Natural killer cell (primary cell): ENCODE results near the gene ICAM3. TPM values are rescaled to one million over a fixed set of nuclear protein-coding genes. Genes with fewer than 3 reads are reported as not detected.
A peak's percentile ranks its signal among the peaks of the same experiment; 100 is the strongest.

Experiments used
- ATAC-seq, 3 donors: fragments of 150-1000 bp in 2 of 3; fragments of 200-7000 bp in 1 of 3; cut with Tn5 transposase; 1 replicate in 1 of 3; 2 replicates in 2 of 3; pipeline ENCODE4 v1.10.0; 2021; ENCODE audit warnings: mild to moderate bottlenecking in 2 of 3, moderate library complexity in 2 of 3
- DNase-seq, 2 donors: peaks; one replicate each; pipeline versions ENCODE4 v3.0.0 to v3.0.0-alpha.2; 2013 to 2021; ENCODE audit warnings: mixed read lengths in 1 of 2
- H3K27ac ChIP-seq: one replicate; pipeline ENCODE4 v1.5.1; 2013; ENCODE audit warnings: mild to moderate bottlenecking, low read length
- H3K27me3 ChIP-seq: one replicate; pipeline ENCODE4 v1.6.1; 2013; ENCODE audit warnings: low read length; ENCODE audit not compliant: control insufficient read depth, insufficient read depth
- H3K36me3 ChIP-seq: one replicate; pipeline ENCODE4 v1.6.1; 2013; ENCODE audit warnings: low read length; ENCODE audit not compliant: control insufficient read depth, insufficient read depth
- H3K4me1 ChIP-seq: one replicate; pipeline ENCODE4 v1.6.1; 2013; ENCODE audit warnings: low read length; ENCODE audit not compliant: control insufficient read depth, insufficient read depth
- H3K4me3 ChIP-seq: one replicate; pipeline ENCODE4 v1.5.1; 2013; ENCODE audit warnings: low read length
- H3K9me3 ChIP-seq: one replicate; pipeline ENCODE4 v1.6.1; 2013; ENCODE audit warnings: low read length; ENCODE audit not compliant: control insufficient read depth, insufficient read depth
- H3K27ac Mint-ChIP-seq, 2 donors: one replicate each; pipeline ENCODE4 v1.8.0; 2022; ENCODE audit warnings: mild to moderate bottlenecking in 2 of 2, mixed read lengths in 2 of 2, moderate library complexity in 1 of 2
- H3K27me3 Mint-ChIP-seq, 2 donors: one replicate each; pipeline ENCODE4 v1.8.0; 2022; ENCODE audit warnings: low read depth in 2 of 2, mixed read lengths in 2 of 2
- H3K36me3 Mint-ChIP-seq: one replicate; pipeline ENCODE4 v1.8.0; 2022; ENCODE audit warnings: mixed read lengths
- H3K4me1 Mint-ChIP-seq, 2 donors: one replicate each; pipeline ENCODE4 v1.8.0; 2022; ENCODE audit warnings: mixed read lengths in 2 of 2
- H3K4me3 Mint-ChIP-seq: one replicate; pipeline ENCODE4 v1.8.0; 2022; ENCODE audit warnings: mild to moderate bottlenecking, moderate library complexity, mixed read lengths
- H3K9me3 Mint-ChIP-seq, 2 donors: one replicate each; pipeline ENCODE4 v1.8.0; 2022; ENCODE audit warnings: mixed read lengths in 2 of 2
- WGBS: methylation state at CpG from one replicate; pipeline ENCODE4 v1.1.7; 2013; ENCODE audit warnings: missing lambda C conversion rate; ENCODE audit not compliant: insufficient coverage; 5-methylcytosine and 5-hydroxymethylcytosine counted together
- intact Hi-C: fragments of 100-400 bp; cut with micrococcal nuclease; formaldehyde crosslinking; loops from one replicate; pipeline ENCODE4 v1.14.2; 2022
- total RNA-seq, 4 donors: library from RNA; stranded (reverse); fragments of 120-200 nt in 1 of 4; gene quantifications; one replicate each; pipeline versions ENCODE4 v1.2.3 to v1.2.4, GENCODE V29; 2013 to 2022
- TF ChIP-seq, protein P1 (sequence below): fragments of 200-600 bp; IDR thresholded peaks from one replicate; pipeline ENCODE4 v1.8.0; 2022; ENCODE audit warnings: antibody characterized with exemption

The ICAM3 gene
- total RNA-seq, 3 donors from 2014 or later (not counting 1 experiment from before 2014, with no cell fraction given): 189 to 224 (median 199) TPM

DNA sequence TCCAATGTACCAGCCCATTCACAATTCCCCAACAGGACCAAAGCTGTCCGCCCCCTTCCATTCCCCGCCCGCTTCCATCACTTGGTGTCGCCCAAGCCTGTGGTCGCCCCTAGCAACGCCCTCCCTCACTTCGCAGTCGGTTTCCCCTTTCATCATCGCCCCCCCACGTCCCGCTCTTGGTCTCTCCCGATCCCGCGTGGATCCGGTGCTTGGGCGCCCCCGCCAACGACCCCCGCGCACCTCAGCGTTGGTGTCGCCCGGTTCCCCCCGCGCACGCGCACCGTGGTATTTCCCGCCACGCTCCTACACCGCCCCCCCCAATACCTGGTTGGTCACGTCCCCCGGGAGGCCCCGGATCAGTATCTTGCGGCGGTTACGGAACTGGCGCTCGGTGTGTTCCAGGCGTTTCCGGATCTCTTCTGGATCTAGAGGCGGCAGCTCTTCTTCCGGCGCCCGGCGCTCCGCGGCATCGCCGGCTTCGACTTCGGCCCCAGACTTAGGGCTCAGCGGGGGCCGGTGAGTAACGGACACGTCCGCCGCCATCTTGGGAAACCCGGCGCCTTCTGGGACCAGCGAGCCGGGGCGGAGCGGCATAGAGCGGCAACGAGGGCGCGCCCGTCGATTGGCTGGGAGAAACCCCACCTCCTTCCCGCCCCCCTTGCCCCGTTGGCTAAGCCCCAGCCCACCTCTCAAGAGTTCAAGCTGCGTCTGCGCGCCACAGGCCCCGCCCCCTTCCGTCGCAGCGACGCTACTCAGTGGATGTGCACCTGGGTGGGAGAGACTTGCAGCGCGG, 6.3 kb downstream of the ICAM3 start, which contains the start of gene RAVER1:
TSS of gene RAVER1 (minus strand) at position 565 of the 793 bp plus-strand sequence. CDS start at position 543, 22 bp downstream.
- Histone ChIP-seq H3K27me3 (no peaks in the 10 kb centered on the region), H3K27ac (peak within 1 kb of the TSS; percentile 97), H3K4me3 (peak within 1 kb of the TSS; percentile 99), H3K9me3 (no peaks in the 10 kb centered on the region), H3K36me3 (peaks cover 35% of the 10 kb centered on the region), H3K4me1 (peaks cover 30% of the 10 kb centered on the region)
- under 1% methylated on average over 82 of the region's 82 CpGs for WGBS
- peak within 1 kb of the TSS; percentile 96 for H3K4me3 Mint-ChIP-seq
- ATAC-seq: peak; percentile 94 to 99 (median 94)
- TF ChIP-seq, protein P1, sequence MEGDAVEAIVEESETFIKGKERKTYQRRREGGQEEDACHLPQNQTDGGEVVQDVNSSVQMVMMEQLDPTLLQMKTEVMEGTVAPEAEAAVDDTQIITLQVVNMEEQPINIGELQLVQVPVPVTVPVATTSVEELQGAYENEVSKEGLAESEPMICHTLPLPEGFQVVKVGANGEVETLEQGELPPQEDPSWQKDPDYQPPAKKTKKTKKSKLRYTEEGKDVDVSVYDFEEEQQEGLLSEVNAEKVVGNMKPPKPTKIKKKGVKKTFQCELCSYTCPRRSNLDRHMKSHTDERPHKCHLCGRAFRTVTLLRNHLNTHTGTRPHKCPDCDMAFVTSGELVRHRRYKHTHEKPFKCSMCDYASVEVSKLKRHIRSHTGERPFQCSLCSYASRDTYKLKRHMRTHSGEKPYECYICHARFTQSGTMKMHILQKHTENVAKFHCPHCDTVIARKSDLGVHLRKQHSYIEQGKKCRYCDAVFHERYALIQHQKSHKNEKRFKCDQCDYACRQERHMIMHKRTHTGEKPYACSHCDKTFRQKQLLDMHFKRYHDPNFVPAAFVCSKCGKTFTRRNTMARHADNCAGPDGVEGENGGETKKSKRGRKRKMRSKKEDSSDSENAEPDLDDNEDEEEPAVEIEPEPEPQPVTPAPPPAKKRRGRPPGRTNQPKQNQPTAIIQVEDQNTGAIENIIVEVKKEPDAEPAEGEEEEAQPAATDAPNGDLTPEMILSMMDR: no peak
- H3K9me3 Mint-ChIP-seq: no peaks in the 10 kb centered on the region
- peak; percentile 96 to 99 for DNase-seq
- H3K27me3 Mint-ChIP-seq: no peaks in the 10 kb centered on the region
- H3K27ac Mint-ChIP-seq: peak within 1 kb of the TSS; percentile 90 to 96
- intact Hi-C loops: loop anchor here (1.0 to 2.0 kb wide), 2 partner anchors 47 to 62 kb away; partner anchors contain the start of genes ICAM1 and TYK2
- peaks cover under 1 to 21% of the 10 kb centered on the region in 2 donors for H3K4me1 Mint-ChIP-seq
- H3K36me3 Mint-ChIP-seq: no peaks in the 10 kb centered on the region

DNA sequence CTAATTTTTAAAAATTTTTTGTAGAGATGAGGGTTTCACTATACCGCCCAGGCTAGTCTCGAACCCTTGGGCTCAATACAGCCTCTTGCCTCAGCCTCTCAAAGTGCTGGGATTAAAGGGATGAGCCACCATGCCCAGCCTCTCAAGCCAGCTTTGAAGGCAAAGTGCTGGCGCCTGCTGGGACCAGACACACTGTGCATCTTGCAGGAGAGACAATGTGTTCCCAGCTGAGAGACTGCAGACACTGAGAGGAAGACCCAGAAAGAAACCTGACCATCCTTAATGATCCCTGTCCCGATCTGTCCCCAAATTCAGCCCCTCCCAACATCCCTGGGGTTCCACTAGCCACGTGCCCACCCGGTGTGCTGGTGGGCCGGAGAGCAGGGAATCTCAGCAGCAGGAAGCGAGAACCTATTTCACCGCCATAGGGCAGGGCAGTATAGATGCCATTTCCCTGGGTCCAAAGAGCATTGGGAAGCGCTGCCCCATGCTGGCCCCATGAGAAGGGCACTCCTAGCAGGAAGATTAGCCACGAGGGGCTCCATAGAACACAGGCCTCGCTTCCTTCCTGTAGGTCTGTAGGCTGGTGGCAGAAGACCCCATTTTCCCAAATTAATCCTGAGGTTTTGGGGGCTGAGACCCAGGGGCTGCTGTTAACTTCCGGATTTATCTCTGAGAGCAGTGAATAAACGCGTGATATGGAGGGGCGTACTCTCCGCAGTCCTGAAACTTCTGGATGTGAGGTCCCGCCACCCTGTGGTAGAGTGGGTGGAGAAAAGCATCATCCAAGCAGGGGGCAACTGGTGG, 7.1 kb downstream of the ICAM3 start:
- H3K4me3 Mint-ChIP-seq: peak overlapping the region; percentile 96
- H3K36me3 Mint-ChIP-seq: no peaks in the 10 kb centered on the region
- Histone ChIP-seq H3K27ac (peak overlapping the region; percentile 97), H3K4me3 (peak overlapping the region; percentile 99), H3K9me3 (no peaks in the 10 kb centered on the region), H3K4me1 (peaks cover 24% of the 10 kb centered on the region), H3K36me3 (peaks cover 43% of the 10 kb centered on the region), H3K27me3 (no peaks in the 10 kb centered on the region)
- peak overlapping the region; percentile 90 to 96 for H3K27ac Mint-ChIP-seq
- TF ChIP-seq, protein P1: no peak
- ATAC-seq (peak in 1 of 3 donors; percentile 1), DNase-seq (peak in 1 of 2 donors; percentile 11)
- WGBS: 43% methylated on average over 17 of the region's 18 CpGs
- intact Hi-C loops: loop anchor here (2.0 kb wide), 1 partner anchor 62 kb away; the partner anchor contains the start of gene ICAM1
- no peaks in the 10 kb centered on the region for H3K9me3 Mint-ChIP-seq
- no peaks in the 10 kb centered on the region for H3K27me3 Mint-ChIP-seq
- H3K4me1 Mint-ChIP-seq: peaks cover 0 to 21% of the 10 kb centered on the region in 2 donors

DNA sequence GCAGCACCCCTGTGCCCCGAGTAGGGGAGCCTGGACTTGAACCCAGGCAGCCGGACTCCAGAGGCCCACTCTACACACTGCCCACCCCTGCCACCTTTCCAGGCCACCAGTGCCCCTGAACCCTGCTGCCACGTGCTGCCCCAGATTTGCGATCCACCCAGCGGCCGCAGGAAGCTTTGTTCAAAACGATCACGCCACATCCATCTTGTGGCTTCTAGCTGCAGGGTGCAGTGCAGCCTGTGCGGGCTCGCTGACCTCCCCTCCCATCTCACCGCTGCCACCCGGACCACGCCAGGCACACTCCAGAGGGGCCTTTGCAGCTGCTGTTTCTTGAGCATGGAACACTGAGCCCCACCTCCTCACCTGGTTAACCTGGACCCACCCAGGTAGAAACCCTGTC, 9.9 kb downstream of the ICAM3 start:
- Mint-ChIP-seq H3K36me3 (no peaks in the 10 kb centered on the region), H3K4me3 (no peak overlapping the region), H3K27ac (no peak overlapping the region), H3K27me3 (no peaks in the 10 kb centered on the region), H3K4me1 (peaks cover 0 to 21% of the 10 kb centered on the region in 2 donors), H3K9me3 (no peaks in the 10 kb centered on the region)
- Histone ChIP-seq H3K27ac (no peak overlapping the region), H3K27me3 (no peaks in the 10 kb centered on the region), H3K36me3 (peaks cover 53% of the 10 kb centered on the region), H3K4me3 (no peak overlapping the region), H3K9me3 (no peaks in the 10 kb centered on the region), H3K4me1 (peaks cover 24% of the 10 kb centered on the region)
- ATAC-seq (no peak), DNase-seq (no peak)
- TF ChIP-seq, protein P1: no peak
- 96% methylated on average over 13 of the region's 13 CpGs for WGBS
- intact Hi-C loops: no loop called here
